Natural killer cell treated with Interleukin-12 subunit alpha and Interleukin-12 subunit beta and Interleukin-15 and Interleukin-18, amount 100 ng/mL, for 72 hours (primary cell): ENCODE results near the gene TTC36. TPM values are rescaled to one million over a fixed set of nuclear protein-coding genes. Genes with fewer than 3 reads are reported as not detected.
"Not testable (repeated sequence)": the region's sequence is repeated elsewhere in the genome, so short reads cannot be mapped to it uniquely, and the experiment has no call there.

ENCODE experiments used
- ATAC-seq, 2 donors: fragments of 150-1000 bp; cut with Tn5 transposase in 1 of 2; sonication (Bioruptor Pico), chemical (Tn5 transposase) in 1 of 2; 2 replicates each; pipeline ENCODE4 v1.10.0; 2021
- DNase-seq: peaks from one replicate; pipeline ENCODE4 v3.0.0; 2022; ENCODE audit warnings: low spot score
- H3K27ac Mint-ChIP-seq, 2 donors: 1 replicate in 1 of 2; 2 replicates in 1 of 2; pipeline ENCODE4 v1.8.0; 2022; ENCODE audit warnings: mixed read lengths in 2 of 2, mild to moderate bottlenecking in 1 of 2, moderate library complexity in 1 of 2
- H3K27me3 Mint-ChIP-seq, 2 donors: 1 replicate in 1 of 2; 2 replicates in 1 of 2; pipeline ENCODE4 v1.8.0; 2022; ENCODE audit warnings: mixed read lengths in 2 of 2
- H3K36me3 Mint-ChIP-seq: one replicate; pipeline ENCODE4 v1.8.0; 2022; ENCODE audit warnings: mixed read lengths
- H3K4me1 Mint-ChIP-seq, 2 donors: 1 replicate in 1 of 2; 2 replicates in 1 of 2; pipeline ENCODE4 v1.8.0; 2022; ENCODE audit warnings: low read depth in 2 of 2, mixed read lengths in 2 of 2, mild to moderate bottlenecking in 1 of 2
- H3K4me3 Mint-ChIP-seq: one replicate; pipeline ENCODE4 v1.8.0; 2022; ENCODE audit warnings: mixed read lengths
- H3K9me3 Mint-ChIP-seq: 2 replicates; pipeline ENCODE4 v1.8.0; 2022; ENCODE audit warnings: mixed read lengths
- total RNA-seq, 2 donors: library from RNA; stranded (reverse); gene quantifications; one replicate each; pipeline ENCODE4 v1.2.3, GENCODE V29; 2022

TTC36 gene
- 1 to 10 TPM; 2.5 to 3.4 TPM for total RNA-seq

DNA sequence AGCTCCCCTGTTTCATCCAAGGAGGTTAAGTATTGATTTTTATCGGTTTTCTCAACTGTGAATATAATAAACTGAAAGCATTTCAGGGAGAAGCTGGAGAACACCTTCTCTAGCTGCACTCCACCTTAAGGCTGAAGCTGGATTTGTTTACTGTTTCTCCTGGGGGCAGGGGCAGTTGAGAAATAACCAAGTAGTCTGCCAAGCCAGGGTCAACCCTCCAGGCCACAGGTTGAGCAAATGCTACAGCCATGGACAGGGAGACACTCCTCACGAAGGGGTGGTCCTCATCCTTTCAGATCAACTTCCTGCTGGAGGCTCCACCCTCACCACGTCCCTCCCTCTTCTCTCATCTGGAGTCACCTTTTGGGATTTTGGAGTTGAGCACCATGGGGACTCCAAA is at the start of gene TTC36:
Gene TTC36, plus strand, starts transcription at position 366 of the 400 bp plus-strand sequence. Its CDS starts 21 bp downstream, at position 387.
- H3K27ac Mint-ChIP-seq = peak within 1 kb of the TSS in 1 of 2 donors; percentile 32
- peaks cover 13 to 25% of the 10 kb centered on the region in 2 donors for H3K4me1 Mint-ChIP-seq
- ATAC-seq (no peak), DNase-seq (no peak)
- H3K36me3 Mint-ChIP-seq = peaks cover 7% of the 10 kb centered on the region
- peaks cover 0 to 2% of the 10 kb centered on the region in 2 donors for H3K27me3 Mint-ChIP-seq
- H3K4me3 Mint-ChIP-seq = no peak within 1 kb of the TSS
- no peaks in the 10 kb centered on the region for H3K9me3 Mint-ChIP-seq

- H3K27me3 Mint-ChIP-seq, DNase-seq, H3K9me3 Mint-ChIP-seq, ATAC-seq, H3K4me3 Mint-ChIP-seq: not testable (repeated sequence)
- Mint-ChIP-seq H3K36me3 (peaks cover 45% of the 10 kb centered on the region), H3K4me1 (peaks cover 15 to 16% of the 10 kb centered on the region in 2 donors), H3K27ac (peak overlapping the region in 1 of 2 donors; percentile 2)
These were observed 46.0 kb upstream of the TTC36 start for GRCh38 chr11:118481238-118481637.

DNA sequence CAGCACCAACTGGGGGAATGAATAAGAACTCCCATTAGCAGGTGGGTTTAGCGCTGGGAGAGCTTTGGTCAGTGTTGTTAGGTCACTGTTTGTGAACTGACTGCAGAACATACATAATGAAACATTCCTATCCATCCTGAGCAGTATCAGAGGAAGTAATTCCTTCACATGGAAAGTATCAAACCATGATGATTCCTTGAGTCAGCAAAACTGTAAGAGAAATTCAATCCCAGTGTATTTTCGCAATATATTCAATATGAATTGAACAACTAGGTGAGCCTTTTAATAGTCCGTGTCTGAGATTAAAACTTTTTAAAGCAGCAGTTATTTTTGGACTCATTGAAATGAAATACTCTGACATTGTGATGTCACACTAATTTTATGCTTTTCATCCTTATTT is 42.9 kb upstream of the TTC36 start:
- peaks cover 0 to 13% of the 10 kb centered on the region in 2 donors for H3K4me1 Mint-ChIP-seq
- H3K36me3 Mint-ChIP-seq = peaks cover 26% of the 10 kb centered on the region
- DNase-seq (no peak), ATAC-seq (no peak)
- H3K27me3 Mint-ChIP-seq = no peaks in the 10 kb centered on the region
- no peak overlapping the region for H3K4me3 Mint-ChIP-seq
- H3K9me3 Mint-ChIP-seq = no peaks in the 10 kb centered on the region
- peak overlapping the region in 1 of 2 donors; percentile 17 for H3K27ac Mint-ChIP-seq

- Mint-ChIP-seq H3K27ac (peak overlapping the region in 1 of 2 donors; percentile 17), H3K27me3 (no peaks in the 10 kb centered on the region), H3K9me3 (no peaks in the 10 kb centered on the region), H3K4me3 (no peak overlapping the region), H3K4me1 (peaks cover 0 to 13% of the 10 kb centered on the region in 2 donors), H3K36me3 (peaks cover 28% of the 10 kb centered on the region)
- no peak for DNase-seq
- no peak for ATAC-seq
These were observed 42.0 kb upstream of the TTC36 start for GRCh38 chr11:118485273-118485672.

GRCh38 chr11:118488480-118489109 is 38.7 kb upstream of the TTC36 start:
- H3K27ac Mint-ChIP-seq = peak overlapping the region in 1 of 2 donors; percentile 19
- ATAC-seq = no peak
- H3K27me3 Mint-ChIP-seq = no peaks in the 10 kb centered on the region
- peak; percentile 81 for DNase-seq
- H3K4me3 Mint-ChIP-seq = no peak overlapping the region
- peaks cover 31% of the 10 kb centered on the region for H3K36me3 Mint-ChIP-seq
- H3K9me3 Mint-ChIP-seq = no peaks in the 10 kb centered on the region
- peaks cover 0 to 7% of the 10 kb centered on the region in 2 donors for H3K4me1 Mint-ChIP-seq

- no peak overlapping the region for H3K4me3 Mint-ChIP-seq
- DNase-seq = no peak
- peaks cover 35% of the 10 kb centered on the region for H3K36me3 Mint-ChIP-seq
- H3K4me1 Mint-ChIP-seq = peaks cover 0 to 4% of the 10 kb centered on the region in 2 donors
- H3K9me3 Mint-ChIP-seq = no peaks in the 10 kb centered on the region
- no peak for ATAC-seq
- H3K27ac Mint-ChIP-seq = peak overlapping the region in 1 of 2 donors; percentile 52
- H3K27me3 Mint-ChIP-seq = no peaks in the 10 kb centered on the region
These were observed 36.2 kb upstream of the TTC36 start for GRCh38 chr11:118491041-118491440.

DNA sequence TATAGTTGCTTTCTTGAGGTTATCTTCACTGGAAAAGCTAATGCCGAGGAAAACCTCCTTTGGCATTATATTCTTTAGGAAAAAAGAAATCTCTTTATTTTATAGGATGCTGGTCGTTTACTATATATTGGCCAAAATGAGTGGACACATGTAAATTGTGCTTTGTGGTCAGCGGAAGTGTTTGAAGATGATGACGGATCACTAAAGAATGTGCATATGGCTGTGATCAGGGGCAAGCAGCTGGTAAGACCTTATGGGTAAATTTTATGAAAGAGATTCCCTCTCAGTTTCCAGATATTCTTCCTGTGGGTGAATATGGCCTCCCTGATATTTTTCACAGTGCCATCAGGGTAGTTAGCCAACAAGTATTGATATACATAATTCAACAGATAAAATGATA is 29.4 kb upstream of the TTC36 start:
- H3K36me3 Mint-ChIP-seq = peaks cover 55% of the 10 kb centered on the region
- H3K27me3 Mint-ChIP-seq = no peaks in the 10 kb centered on the region
- no peak overlapping the region for H3K27ac Mint-ChIP-seq

DNA sequence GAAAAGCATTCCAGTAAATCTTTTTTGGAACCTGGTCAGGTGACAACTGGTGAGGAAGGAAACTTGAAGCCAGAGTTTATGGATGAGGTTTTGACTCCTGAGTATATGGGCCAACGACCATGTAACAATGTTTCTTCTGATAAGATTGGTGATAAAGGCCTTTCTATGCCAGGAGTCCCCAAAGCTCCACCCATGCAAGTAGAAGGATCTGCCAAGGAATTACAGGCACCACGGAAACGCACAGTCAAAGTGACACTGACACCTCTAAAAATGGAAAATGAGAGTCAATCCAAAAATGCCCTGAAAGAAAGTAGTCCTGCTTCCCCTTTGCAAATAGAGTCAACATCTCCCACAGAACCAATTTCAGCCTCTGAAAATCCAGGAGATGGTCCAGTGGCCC is 24.1 kb upstream of the TTC36 start:
- Mint-ChIP-seq H3K9me3 (no peaks in the 10 kb centered on the region), H3K4me1 (peaks cover 0 to 3% of the 10 kb centered on the region in 2 donors), H3K4me3 (no peak overlapping the region), H3K27ac (no peak overlapping the region), H3K27me3 (no peaks in the 10 kb centered on the region), H3K36me3 (peaks cover 67% of the 10 kb centered on the region)
- ATAC-seq (no peak), DNase-seq (no peak)

More for the DNA sequence above, 29.4 kb upstream of the TTC36 start:
- no peak overlapping the region for H3K4me3 Mint-ChIP-seq
- no peak for DNase-seq
- H3K9me3 Mint-ChIP-seq = no peaks in the 10 kb centered on the region
- no peak for ATAC-seq
- no peaks in the 10 kb centered on the region for H3K4me1 Mint-ChIP-seq

- Mint-ChIP-seq H3K9me3 (no peaks in the 10 kb centered on the region), H3K4me1 (peaks cover 0 to 9% of the 10 kb centered on the region in 2 donors), H3K27ac (no peak overlapping the region), H3K4me3 (no peak overlapping the region), H3K27me3 (no peaks in the 10 kb centered on the region), H3K36me3 (peaks cover 48% of the 10 kb centered on the region)
- no peak for DNase-seq
- ATAC-seq = no peak
These were observed 15.7 kb upstream of the TTC36 start for GRCh38 chr11:118511601-118512000.

- no peaks in the 10 kb centered on the region for H3K9me3 Mint-ChIP-seq
- H3K4me1 Mint-ChIP-seq = peaks cover 0 to 9% of the 10 kb centered on the region in 2 donors
- no peak for DNase-seq
- H3K27ac Mint-ChIP-seq = peak overlapping the region in 1 of 2 donors; percentile 19
- H3K27me3 Mint-ChIP-seq = no peaks in the 10 kb centered on the region
- ATAC-seq = no peak
- no peak overlapping the region for H3K4me3 Mint-ChIP-seq
- peaks cover 46% of the 10 kb centered on the region for H3K36me3 Mint-ChIP-seq
These were observed 13.2 kb upstream of the TTC36 start for GRCh38 chr11:118514103-118514502.

DNA sequence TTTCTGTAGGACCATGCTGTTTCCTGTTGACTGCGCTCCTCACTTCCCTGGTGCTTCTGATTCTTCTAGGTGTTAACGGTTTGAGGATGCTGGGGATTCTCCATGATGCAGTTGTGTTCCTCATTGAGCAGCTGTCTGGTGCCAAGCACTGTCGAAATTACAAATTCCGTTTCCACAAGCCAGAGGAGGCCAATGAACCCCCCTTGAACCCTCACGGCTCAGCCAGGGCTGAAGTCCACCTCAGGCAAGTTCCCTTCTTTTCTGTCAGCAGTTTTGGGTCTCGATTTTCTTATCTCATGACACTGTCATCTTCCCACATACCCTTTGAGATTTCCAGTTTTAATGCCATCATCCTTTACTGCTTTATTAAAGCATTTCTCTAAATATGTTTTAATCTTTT is 7.7 kb upstream of the TTC36 start:
- Mint-ChIP-seq H3K27ac (no peak overlapping the region), H3K9me3 (no peaks in the 10 kb centered on the region)

DNA sequence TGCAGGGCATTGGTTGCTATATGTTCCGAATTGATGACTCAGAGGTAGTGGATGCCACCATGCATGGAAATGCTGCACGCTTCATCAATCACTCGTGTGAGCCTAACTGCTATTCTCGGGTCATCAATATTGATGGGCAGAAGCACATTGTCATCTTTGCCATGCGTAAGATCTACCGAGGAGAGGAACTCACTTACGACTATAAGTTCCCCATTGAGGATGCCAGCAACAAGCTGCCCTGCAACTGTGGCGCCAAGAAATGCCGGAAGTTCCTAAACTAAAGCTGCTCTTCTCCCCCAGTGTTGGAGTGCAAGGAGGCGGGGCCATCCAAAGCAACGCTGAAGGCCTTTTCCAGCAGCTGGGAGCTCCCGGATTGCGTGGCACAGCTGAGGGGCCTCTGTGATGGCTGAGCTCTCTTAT is 5.4 kb upstream of the TTC36 start:
- Mint-ChIP-seq H3K4me1 (peaks cover 0 to 3% of the 10 kb centered on the region in 2 donors), H3K4me3 (no peak overlapping the region), H3K27ac (no peak overlapping the region), H3K36me3 (peaks cover 24% of the 10 kb centered on the region), H3K27me3 (no peaks in the 10 kb centered on the region), H3K9me3 (no peaks in the 10 kb centered on the region)
- ATAC-seq (no peak), DNase-seq (no peak)

More for the DNA sequence above, 7.7 kb upstream of the TTC36 start:
- H3K27me3 Mint-ChIP-seq = no peaks in the 10 kb centered on the region
- H3K4me1 Mint-ChIP-seq = peaks cover 0 to 3% of the 10 kb centered on the region in 2 donors
- DNase-seq (no peak), ATAC-seq (no peak)
- peaks cover 34% of the 10 kb centered on the region for H3K36me3 Mint-ChIP-seq
- no peak overlapping the region for H3K4me3 Mint-ChIP-seq

GRCh38 chr11:118522571-118523072 is 4.7 kb upstream of the TTC36 start:
- H3K4me1 Mint-ChIP-seq = peaks cover 0 to 5% of the 10 kb centered on the region in 2 donors
- DNase-seq (no peak), ATAC-seq (no peak)
- no peak overlapping the region for H3K4me3 Mint-ChIP-seq
- peaks cover 24% of the 10 kb centered on the region for H3K36me3 Mint-ChIP-seq
- no peak overlapping the region for H3K27ac Mint-ChIP-seq
- H3K9me3 Mint-ChIP-seq = no peaks in the 10 kb centered on the region
- no peaks in the 10 kb centered on the region for H3K27me3 Mint-ChIP-seq

- ATAC-seq (no peak), DNase-seq (no peak)
- Mint-ChIP-seq H3K27me3 (peaks cover 0 to 2% of the 10 kb centered on the region in 2 donors), H3K9me3 (no peaks in the 10 kb centered on the region), H3K27ac (peak overlapping the region in 1 of 2 donors; percentile 43), H3K36me3 (peaks cover 24% of the 10 kb centered on the region), H3K4me3 (no peak overlapping the region), H3K4me1 (peaks cover 4 to 8% of the 10 kb centered on the region in 2 donors)
These were observed 2.9 kb upstream of the TTC36 start for GRCh38 chr11:118524356-118524755.
